ENCODE measurements around the gene AHR.
"Not testable (repeated sequence)": the region's sequence is repeated elsewhere in the genome, so short reads cannot be mapped to it uniquely, and the experiment has no call there.

AHR gene

GRCh38 chr7:17376595-17376994 lies 78.1 kb downstream of the AHR start:
- DNase-seq (ENCODE audit: low read depth, low spot score) = no peak

- DNase-seq (ENCODE audit: low read depth, low spot score) = no peak
Observed at GRCh38 chr7:17380736-17381662, 82.5 kb downstream of the AHR start.

- DNase-seq (ENCODE audit: low read depth, low spot score) = not testable (repeated sequence)
Observed at GRCh38 chr7:17382408-17383354, 84.2 kb downstream of the AHR start.

GRCh38 chr7:17384400-17384799 lies 85.9 kb downstream of the AHR start:
- DNase-seq (ENCODE audit: low read depth, low spot score) = no peak

GRCh38 chr7:17385612-17386011 lies 87.2 kb downstream of the AHR start:
- DNase-seq (ENCODE audit: low read depth, low spot score) = no peak

GRCh38 chr7:17390392-17390791 lies 91.9 kb downstream of the AHR start:
- no peak for DNase-seq (ENCODE audit: low read depth, low spot score)

- no peak for DNase-seq (ENCODE audit: low read depth, low spot score)
Observed at GRCh38 chr7:17391366-17391765, 92.9 kb downstream of the AHR start.

GRCh38 chr7:17392846-17393245 lies 94.4 kb downstream of the AHR start:
- DNase-seq (ENCODE audit: low read depth, low spot score) = no peak

GRCh38 chr7:17394563-17394962 lies 96.1 kb downstream of the AHR start:
- DNase-seq (ENCODE audit: low read depth, low spot score) = not testable (repeated sequence)
